Caco-2 (cell line): ENCODE data around the gene TNFRSF13B. TPM values are rescaled to one million over a fixed set of nuclear protein-coding genes. Genes with fewer than 3 reads are reported as not detected.
A peak's percentile ranks its signal among the peaks of the same experiment; 100 is the strongest.

ENCODE experiments used
- BruUV-seq: library from RNA; stranded (reverse); fragments of 400-500 nt; replicated peaks from 2 replicates; lab custom pipeline; 2021; lab: Mats Ljungman, UMichigan
- CTCF ChIA-PET: fragments of 300-600 bp; sonication (Branson Sonifier 250); formaldehyde crosslinking; loops from one replicate; lab custom pipeline; 2022; ENCODE audit warnings: antibody characterized with exemption; lab: Charles Lee
- POLR2A ChIA-PET: fragments of 300-600 bp; sonication (Branson Sonifier 250); formaldehyde crosslinking; loops from one replicate; lab custom pipeline; 2022; ENCODE audit warnings: antibody characterized with exemption; lab: Charles Lee
- DNase-seq, 2 experiments: peaks; one replicate each; pipeline versions ENCODE4 v3.0.0 to v3.0.0-alpha.2; 2020 to 2022
- H3K27me3 ChIP-seq: replicated peaks from 2 replicates; pipeline ENCODE4 v1.6.0; 2011; ENCODE audit warnings: low read length; ENCODE audit not compliant: control insufficient read depth, insufficient read depth
- H3K36me3 ChIP-seq: 2 replicates; pipeline ENCODE4 v1.5.1; 2011; ENCODE audit warnings: low read length; ENCODE audit not compliant: control insufficient read depth, insufficient read depth
- H3K4me1 ChIP-seq: fragments of 250-450 bp; sonication (Bioruptor Pico); 2 replicates; pipeline ENCODE4 v1.5.1; 2020; ENCODE audit warnings: mild to moderate bottlenecking
- H3K4me3 ChIP-seq: 2 replicates; pipeline ENCODE4 v1.5.1; 2011; ENCODE audit warnings: low read depth, mild to moderate bottlenecking, control low read depth, low read length
- H3K9me3 ChIP-seq: fragments of 250-450 bp; sonication (Bioruptor Pico); 2 replicates; pipeline ENCODE4 v1.5.1; 2020; ENCODE audit warnings: mild to moderate bottlenecking, moderate library complexity
- H3K27ac Mint-ChIP-seq: one replicate; pipeline ENCODE4 v1.8.0; 2022; ENCODE audit warnings: mixed read lengths; ENCODE audit not compliant: unreplicated experiment
- H3K27me3 Mint-ChIP-seq: one replicate; pipeline ENCODE4 v1.8.0; 2022; ENCODE audit warnings: mixed read lengths; ENCODE audit not compliant: insufficient read depth, unreplicated experiment
- H3K36me3 Mint-ChIP-seq: one replicate; pipeline ENCODE4 v1.8.0; 2022; ENCODE audit warnings: mild to moderate bottlenecking, mixed read lengths; ENCODE audit not compliant: insufficient read depth, unreplicated experiment
- H3K4me1 Mint-ChIP-seq: one replicate; pipeline ENCODE4 v1.8.0; 2022; ENCODE audit warnings: low read depth, mixed read lengths; ENCODE audit not compliant: unreplicated experiment
- H3K4me3 Mint-ChIP-seq: one replicate; pipeline ENCODE4 v1.8.0; 2022; ENCODE audit warnings: mild to moderate bottlenecking, moderate library complexity, mixed read lengths; ENCODE audit not compliant: unreplicated experiment
- H3K9me3 Mint-ChIP-seq: one replicate; pipeline ENCODE4 v1.8.0; 2022; ENCODE audit warnings: mixed read lengths; ENCODE audit not compliant: unreplicated experiment
- CTCF ChIP-seq, 2 experiments: fragments of 200-600 bp in 1 of 2; IDR thresholded peaks; 1 replicate in 1 of 2; 2 replicates in 1 of 2; pipeline versions ENCODE4 v1.5.1 to v1.8.0; 2011 to 2022; ENCODE audit warnings: antibody characterized with exemption in 1 of 2, control low read depth in 1 of 2, inconsistent platforms in 1 of 2, low read depth in 1 of 2, low read length in 1 of 2, mild to moderate bottlenecking in 1 of 2, moderate library complexity in 1 of 2; ENCODE audit not compliant: insufficient read depth in 1 of 2, severe bottlenecking in 1 of 2, unreplicated experiment in 1 of 2
- intact Hi-C: fragments of 100-400 bp; cut with micrococcal nuclease; formaldehyde crosslinking; loops from one replicate; pipeline ENCODE4 v1.10.0; 2022; ENCODE audit not compliant: unreplicated experiment
- total RNA-seq: library from RNA; stranded (reverse); gene quantifications from 2 replicates; pipeline ENCODE4 v1.2.3, GENCODE V29; 2022

Gene TNFRSF13B
- total RNA-seq, 1 experiment from 2014 or later: not detected

- H3K4me3 Mint-ChIP-seq: no peak overlapping the region
- intact Hi-C loops: no loop called here
- H3K9me3 Mint-ChIP-seq: no peaks in the 10 kb centered on the region
- ChIA-PET CTCF (no interaction called here), POLR2A (no interaction called here)
- no peaks in the 10 kb centered on the region for H3K4me1 Mint-ChIP-seq
- BruUV-seq: no TSS peak
- Histone ChIP-seq H3K4me1 (no peaks in the 10 kb centered on the region), H3K27me3 (no peaks in the 10 kb centered on the region; the same call in 1 of the 2 replicates), H3K36me3 (no peaks in the 10 kb centered on the region), H3K9me3 (no peaks in the 10 kb centered on the region), H3K4me3 (no peak overlapping the region)
- H3K27ac Mint-ChIP-seq: no peak overlapping the region
- DNase-seq: no peak
- no peaks in the 10 kb centered on the region for H3K36me3 Mint-ChIP-seq
- peaks cover 7% of the 10 kb centered on the region for H3K27me3 Mint-ChIP-seq
- TF ChIP-seq CTCF (IDR thresholded peaks at IDR 0.05; ENCODE audit: insufficient read depth in 1 of 2, low read depth in 1 of 2, low read length in 1 of 2, severe bottlenecking in 1 of 2, unreplicated experiment in 1 of 2): no peak
Measured at GRCh38 chr17:16937431-16937830, 34.5 kb downstream of the TNFRSF13B start.

GRCh38 chr17:16936536-16937310 lies 35.2 kb downstream of the TNFRSF13B start:
- Mint-ChIP-seq H3K9me3 (no peaks in the 10 kb centered on the region), H3K4me3 (no peak overlapping the region), H3K27ac (no peak overlapping the region), H3K27me3 (peaks cover 7% of the 10 kb centered on the region), H3K36me3 (no peaks in the 10 kb centered on the region), H3K4me1 (no peaks in the 10 kb centered on the region)
- DNase-seq: no peak
- Histone ChIP-seq H3K36me3 (no peaks in the 10 kb centered on the region), H3K4me1 (no peaks in the 10 kb centered on the region), H3K9me3 (no peaks in the 10 kb centered on the region), H3K4me3 (no peak overlapping the region), H3K27me3 (no peaks in the 10 kb centered on the region; the same call in 1 of the 2 replicates)
- intact Hi-C loops: no loop called here
- no peak for TF ChIP-seq CTCF (IDR thresholded peaks at IDR 0.05; ENCODE audit: insufficient read depth in 1 of 2, low read depth in 1 of 2, low read length in 1 of 2, severe bottlenecking in 1 of 2, unreplicated experiment in 1 of 2)
- POLR2A ChIA-PET: no interaction called here
- CTCF ChIA-PET: no interaction called here
- no TSS peak for BruUV-seq

GRCh38 chr17:16935786-16936185 lies 36.1 kb downstream of the TNFRSF13B start:
- no peak overlapping the region for H3K27ac Mint-ChIP-seq
- ChIA-PET CTCF (no interaction called here), POLR2A (no interaction called here)
- H3K4me1 Mint-ChIP-seq: no peaks in the 10 kb centered on the region
- H3K9me3 Mint-ChIP-seq: no peaks in the 10 kb centered on the region
- no peak for TF ChIP-seq CTCF (IDR thresholded peaks at IDR 0.05; ENCODE audit: insufficient read depth in 1 of 2, low read depth in 1 of 2, low read length in 1 of 2, severe bottlenecking in 1 of 2, unreplicated experiment in 1 of 2)
- H3K4me3 Mint-ChIP-seq: no peak overlapping the region
- no peaks in the 10 kb centered on the region for H3K9me3 ChIP-seq
- H3K27me3 Mint-ChIP-seq: peaks cover 7% of the 10 kb centered on the region
- DNase-seq: peak in 1 of 2 experiments; percentile 19
- no peaks in the 10 kb centered on the region for H3K36me3 Mint-ChIP-seq
- H3K27me3 ChIP-seq: no peaks in the 10 kb centered on the region; the same call in 1 of the 2 replicates
- H3K4me1 ChIP-seq: no peaks in the 10 kb centered on the region
- intact Hi-C loops: no loop called here
- no TSS peak for BruUV-seq
- no peak overlapping the region for H3K4me3 ChIP-seq
- H3K36me3 ChIP-seq: no peaks in the 10 kb centered on the region
